HepG2 (cell line): ENCODE measurements around the gene IL1A. TPM values are rescaled to one million over a fixed set of nuclear protein-coding genes. Genes with fewer than 3 reads are reported as not detected.

Experiments used
- ATAC-seq: fragments of 200-7000 bp; cut with Tn5 transposase; 3 replicates; pipeline ENCODE4 v1.9.1; 2020; ENCODE audit warnings: mild to moderate bottlenecking, moderate library complexity
- BruUV-seq: library from RNA; stranded (reverse); fragments of 400-500 nt; replicated peaks from 2 replicates; lab custom pipeline; 2021; lab: Mats Ljungman, UMichigan
- CTCF ChIA-PET: fragments of 300-600 bp; formaldehyde crosslinking; extraction: SDS; loops from one replicate; lab custom pipeline; 2021; ENCODE audit warnings: low total read pairs, inconsistent platforms, low intra/inter-chr PET ratio; lab: Yijun Ruan, JAX
- POLR2A ChIA-PET: fragments of 350-600 bp; sonication (Branson Sonifier 250); formaldehyde crosslinking; loops from one replicate; lab custom pipeline; 2020; ENCODE audit warnings: antibody characterized with exemption, inconsistent platforms; lab: Yijun Ruan, JAX
- DNase-seq: peaks from one replicate; pipeline ENCODE4 v3.0.0-alpha.2; 2015; ENCODE audit warnings: low spot score
- FAIRE-seq: peaks from 3 replicates; lab custom pipeline; 2011; peaks lifted over from hg19 to GRCh38; lab: Jason Lieb, UNC
- H2AFZ ChIP-seq: one replicate; pipeline ENCODE4 v1.6.1; 2011; ENCODE audit warnings: low read length, inconsistent platforms
- H3K27ac ChIP-seq: fragments of 300-600 bp; 3 replicates; pipeline ENCODE4 v1.8.0; 2011; ENCODE audit warnings: mixed run types, mild to moderate bottlenecking, mixed read lengths, low read length, inconsistent platforms; ENCODE audit not compliant: insufficient read depth; ENCODE audit errors: extremely low read length
- H3K27me3 ChIP-seq, 2 experiments: fragments of 200-600 bp in 1 of 2; 2 replicates in 1 of 2; 3 replicates in 1 of 2; pipeline versions ENCODE4 v1.6.0 to v1.8.0; 2011; ENCODE audit warnings: low read length in 2 of 2, mild to moderate bottlenecking in 2 of 2, moderate library complexity in 2 of 2, inconsistent platforms in 1 of 2; ENCODE audit not compliant: insufficient read depth in 2 of 2, control insufficient read depth in 1 of 2
- H3K36me3 ChIP-seq, 2 experiments: fragments of 200-600 bp in 1 of 2; replicated peaks in 1 of 2; 2 replicates in 1 of 2; 3 replicates in 1 of 2; pipeline versions ENCODE4 v1.5.1 to v1.8.0; 2011; ENCODE audit warnings: low read length in 2 of 2, inconsistent platforms in 1 of 2; ENCODE audit not compliant: insufficient read depth in 2 of 2, control insufficient read depth in 1 of 2
- H3K4me1 ChIP-seq: 2 replicates; pipeline ENCODE4 v1.5.1; 2012; ENCODE audit warnings: low read length, inconsistent platforms; ENCODE audit not compliant: insufficient read depth
- H3K4me2 ChIP-seq: 2 replicates; pipeline ENCODE4 v1.6.0; 2011; ENCODE audit warnings: low read depth, low read length, inconsistent platforms
- H3K4me3 ChIP-seq, 3 experiments: fragments of 200-600 bp in 1 of 3; sonication (generic), shearing (Covaris generic) in 1 of 3; replicated peaks in 1 of 3; 2 replicates each; pipeline ENCODE4 v1.5.1; 2011 to 2016; ENCODE audit warnings: low read length in 3 of 3, inconsistent platforms in 2 of 3, low read depth in 2 of 3, mild to moderate bottlenecking in 2 of 3, control low read depth in 1 of 3, mixed read lengths in 1 of 3; ENCODE audit not compliant: insufficient read depth in 1 of 3
- H3K79me2 ChIP-seq: one replicate; pipeline ENCODE4 v1.6.1; 2011; ENCODE audit warnings: low read length, inconsistent platforms; ENCODE audit not compliant: insufficient read depth
- H3K9ac ChIP-seq: 2 replicates; pipeline ENCODE4 v1.6.0; 2011; ENCODE audit warnings: mild to moderate bottlenecking, low read depth, low read length, inconsistent platforms; ENCODE audit not compliant: insufficient read depth
- H3K9me3 ChIP-seq: 2 replicates; pipeline ENCODE4 v1.5.1; 2012; ENCODE audit warnings: mild to moderate bottlenecking, low read length
- H4K20me1 ChIP-seq: 2 replicates; pipeline ENCODE4 v1.6.0; 2011; ENCODE audit warnings: inconsistent platforms, mild to moderate bottlenecking, low read length, moderate library complexity; ENCODE audit not compliant: insufficient read depth
- ZBTB1 ChIP-seq: sonication (generic); formaldehyde crosslinking; IDR thresholded peaks from 2 replicates; pipeline ENCODE4 v1.4.0; 2020; ENCODE audit warnings: missing genetic modification reagents, borderline replicate concordance
- ZBTB38 ChIP-seq: sonication (generic); formaldehyde crosslinking; IDR thresholded peaks from 2 replicates; pipeline ENCODE4 v1.5.1; 2020; ENCODE audit warnings: mild to moderate bottlenecking, missing genetic modification reagents
- ZNF333 ChIP-seq: sonication (generic); formaldehyde crosslinking; IDR thresholded peaks from 2 replicates; pipeline ENCODE4 v1.4.0; 2020; ENCODE audit warnings: mild to moderate bottlenecking, missing genetic modification reagents, borderline replicate concordance
- WGBS: methylation state at CpG from one replicate; pipeline ENCODE4 v1.1.6; 2017; ENCODE audit warnings: low lambda C conversion rate; 5-methylcytosine and 5-hydroxymethylcytosine counted together
- in situ Hi-C: cut with HindIII; loops from 2 replicates; pipeline ENCODE4 v1.10.0; 2017; ENCODE audit warnings: low pct_unique_long_range_greater_than_20kb; ENCODE audit not compliant: extremely low pct_ligation_motif_present
- intact Hi-C: fragments of 100-400 bp; cut with micrococcal nuclease; formaldehyde crosslinking; loops from one replicate; pipeline ENCODE4 v1.10.0; 2022; ENCODE audit not compliant: unreplicated experiment
- polyA plus RNA-seq, 8 experiments: library from polyadenylated mRNA; depleted of rRNA in 3 of 8; stranded (reverse) in 7 of 8; unstranded in 1 of 8; fragments of >200 nt; fragmentation: Illumina TruSeq in 4 of 8; extraction: Trizol in 4 of 8; gene quantifications; 2 replicates each; pipeline versions ENCODE4 v1.2.1 to v1.2.3, GENCODE V29; 2011 to 2016; ENCODE audit warnings: low read depth in 4 of 8, missing spikeins in 1 of 8, mixed read lengths in 1 of 8; ENCODE audit not compliant: insufficient read depth in 1 of 8
- total RNA-seq, 5 experiments: library from RNA; depleted of rRNA; stranded (reverse); fragments of >200 nt; fragmentation: Illumina TruSeq; extraction: Trizol; gene quantifications; 2 replicates each; pipeline ENCODE4 v1.2.3, GENCODE V29; 2016; ENCODE audit warnings: low read depth in 1 of 5
- TF ChIP-seq, protein P1 (sequence below): sonication (generic); formaldehyde crosslinking; IDR thresholded peaks from 2 replicates; pipeline ENCODE4 v1.5.1; 2020; ENCODE audit warnings: missing genetic modification reagents, mild to moderate bottlenecking, borderline replicate concordance
- TF ChIP-seq, protein P2 (sequence below): sonication (generic); formaldehyde crosslinking; IDR thresholded peaks from 2 replicates; pipeline ENCODE4 v1.8.0; 2022; ENCODE audit warnings: missing genetic modification reagents, mild to moderate bottlenecking, inconsistent platforms, borderline replicate concordance

IL1A gene
- total and polyA plus RNA-seq, 2 of the 13 experiments (the other 11 are each of a cell fraction or from before 2014, with no cell fraction given), result not detected

DNA sequence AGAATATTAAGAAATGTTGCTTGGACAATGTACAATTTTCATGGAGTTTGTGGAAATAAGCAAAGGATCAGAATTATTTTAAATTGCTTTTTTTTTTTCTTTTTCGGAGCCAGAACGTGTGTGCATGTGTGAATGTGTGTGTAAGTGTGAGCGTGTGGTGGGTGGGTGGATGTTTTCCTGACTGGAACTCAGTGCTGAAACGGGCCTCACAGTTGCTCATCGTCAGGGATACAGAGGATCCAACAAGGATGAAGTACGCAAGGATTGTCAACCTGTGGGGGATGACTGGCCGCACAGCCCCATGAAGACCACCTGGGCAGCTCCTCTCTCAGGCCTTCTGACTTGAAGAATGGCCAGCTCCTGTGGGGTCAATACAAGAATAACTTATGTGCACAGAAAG lies 34.8 kb upstream of the IL1A start:
- CTCF ChIA-PET, result no interaction called here
- WGBS, result 85% methylated on average over 7 of the region's 7 CpGs
- no peaks in the 10 kb centered on the region for H4K20me1 ChIP-seq
- no peaks in the 10 kb centered on the region for H3K79me2 ChIP-seq
- H3K4me1 ChIP-seq, result peaks cover 75% of the 10 kb centered on the region
- no TSS peak for BruUV-seq
- H3K27ac ChIP-seq, result peak overlapping the region; percentile 91
- no peaks in the 10 kb centered on the region for H3K9me3 ChIP-seq
- FAIRE-seq, result no peak
- no peak for DNase-seq
- in situ Hi-C loops (no loop called here), intact Hi-C loops (loop anchor here (2.0 kb wide), 1 partner anchor 14 kb away; no protein-coding TSS in a partner anchor)
- TF ChIP-seq, protein P1, sequence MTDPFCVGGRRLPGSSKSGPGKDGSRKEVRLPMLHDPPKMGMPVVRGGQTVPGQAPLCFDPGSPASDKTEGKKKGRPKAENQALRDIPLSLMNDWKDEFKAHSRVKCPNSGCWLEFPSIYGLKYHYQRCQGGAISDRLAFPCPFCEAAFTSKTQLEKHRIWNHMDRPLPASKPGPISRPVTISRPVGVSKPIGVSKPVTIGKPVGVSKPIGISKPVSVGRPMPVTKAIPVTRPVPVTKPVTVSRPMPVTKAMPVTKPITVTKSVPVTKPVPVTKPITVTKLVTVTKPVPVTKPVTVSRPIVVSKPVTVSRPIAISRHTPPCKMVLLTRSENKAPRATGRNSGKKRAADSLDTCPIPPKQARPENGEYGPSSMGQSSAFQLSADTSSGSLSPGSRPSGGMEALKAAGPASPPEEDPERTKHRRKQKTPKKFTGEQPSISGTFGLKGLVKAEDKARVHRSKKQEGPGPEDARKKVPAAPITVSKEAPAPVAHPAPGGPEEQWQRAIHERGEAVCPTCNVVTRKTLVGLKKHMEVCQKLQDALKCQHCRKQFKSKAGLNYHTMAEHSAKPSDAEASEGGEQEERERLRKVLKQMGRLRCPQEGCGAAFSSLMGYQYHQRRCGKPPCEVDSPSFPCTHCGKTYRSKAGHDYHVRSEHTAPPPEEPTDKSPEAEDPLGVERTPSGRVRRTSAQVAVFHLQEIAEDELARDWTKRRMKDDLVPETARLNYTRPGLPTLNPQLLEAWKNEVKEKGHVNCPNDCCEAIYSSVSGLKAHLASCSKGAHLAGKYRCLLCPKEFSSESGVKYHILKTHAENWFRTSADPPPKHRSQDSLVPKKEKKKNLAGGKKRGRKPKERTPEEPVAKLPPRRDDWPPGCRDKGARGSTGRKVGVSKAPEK, result 0 out of 2 replicates have a peak, but pooled peaks have one; percentile 50
- TF ChIP-seq ZBTB38 (CRISPR knock-in tag), result peak; percentile 78
- TF ChIP-seq, protein P2, sequence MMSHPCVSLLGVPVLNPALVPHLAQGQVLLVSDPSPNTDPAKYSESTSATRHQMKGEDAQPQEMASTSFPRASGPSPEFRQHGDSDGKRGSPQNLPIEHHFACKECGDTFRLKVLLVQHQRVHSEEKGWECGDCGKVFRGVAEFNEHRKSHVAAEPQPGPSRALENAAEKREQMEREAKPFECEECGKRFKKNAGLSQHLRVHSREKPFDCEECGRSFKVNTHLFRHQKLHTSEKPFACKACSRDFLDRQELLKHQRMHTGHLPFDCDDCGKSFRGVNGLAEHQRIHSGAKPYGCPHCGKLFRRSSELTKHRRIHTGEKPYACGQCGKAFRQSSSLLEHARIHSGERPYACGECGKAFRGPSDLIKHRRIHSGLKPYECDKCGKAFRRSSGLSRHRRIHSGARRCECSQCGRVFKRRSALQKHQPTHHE (CRISPR knock-in tag), result 0 out of 2 replicates have a peak, but pooled peaks have one; percentile 9
- no peak for TF ChIP-seq ZNF333 (CRISPR knock-in tag)
- TF ChIP-seq ZBTB1 (CRISPR knock-in tag), result no peak
- no peak overlapping the region for H2AFZ ChIP-seq
- POLR2A ChIA-PET, result interaction anchor here (2.3 kb wide), 1 partner anchor 10 kb away, joined by 10 read pairs; no protein-coding TSS in a partner anchor
- H3K4me3 ChIP-seq, result no peak overlapping the region
- peak overlapping the region; percentile 71; the same call in 1 of the 2 replicates for H3K9ac ChIP-seq
- H3K4me2 ChIP-seq, result peak overlapping the region; percentile 67; the same call in 1 of the 2 replicates
- H3K36me3 ChIP-seq, result no peaks in the 10 kb centered on the region
- ATAC-seq, result no peak
- H3K27me3 ChIP-seq, result no peaks in the 10 kb centered on the region
